Left kidney (tissue), 2 donors: ENCODE measurements around the gene OR2V2. TPM values are rescaled to one million over a fixed set of nuclear protein-coding genes. Genes with fewer than 3 reads are reported as not detected.

ENCODE experiments used
- DNase-seq: peaks from one replicate; pipeline ENCODE4 v3.0.0-alpha.2; 2013
- polyA plus RNA-seq: library from polyadenylated mRNA; unstranded; fragments of 120-200 nt; gene quantifications from one replicate; pipeline ENCODE4 v1.2.1, GENCODE V29; 2013; ENCODE audit not compliant: insufficient read length

The OR2V2 gene
- polyA plus RNA-seq, 1 donor: 0.03 TPM

GRCh38 chr5:181190711-181191525 is 43.5 kb downstream of the OR2V2 start:
- DNase-seq: no peak

DNA sequence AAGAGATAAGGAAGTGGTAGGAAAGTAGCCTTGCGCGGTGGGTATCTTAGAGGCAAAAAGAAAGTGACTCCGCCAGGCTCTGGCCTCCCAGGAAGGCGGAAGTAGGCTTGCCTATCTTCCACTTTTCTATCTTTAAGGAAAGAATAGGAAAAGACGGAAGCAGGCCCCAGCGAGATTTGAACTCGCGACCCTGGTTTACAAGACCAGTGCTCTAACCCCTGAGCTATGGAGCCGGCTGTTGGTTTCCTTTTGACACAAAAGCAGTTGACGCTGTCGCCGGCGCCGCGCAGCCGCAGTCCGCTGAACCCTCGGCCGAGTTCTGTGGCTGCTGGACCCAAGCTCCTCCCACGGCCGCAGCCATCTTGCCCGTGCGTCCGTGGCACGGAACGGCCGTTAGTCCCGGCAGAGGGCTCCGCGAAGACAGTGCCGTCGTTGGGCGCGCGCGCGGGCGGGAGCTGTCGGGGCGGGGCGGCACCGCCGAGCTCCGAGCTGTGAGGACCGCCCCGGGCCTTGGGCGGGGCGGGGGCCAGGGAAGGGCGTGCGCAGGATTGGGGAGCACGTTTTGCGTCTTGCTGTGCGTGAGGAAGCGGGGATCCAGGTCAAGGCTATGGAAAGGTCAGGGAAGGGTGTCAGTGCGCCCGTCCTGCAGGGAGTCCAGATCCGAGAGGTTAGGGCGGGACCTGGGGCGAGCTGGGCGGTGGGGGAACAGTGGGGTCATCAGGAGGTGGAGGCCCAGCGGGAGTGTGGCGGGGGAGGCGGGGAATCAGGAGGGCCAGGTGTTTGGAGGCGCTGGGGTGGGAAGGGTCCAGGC is 44.3 kb downstream of the OR2V2 start:
- peak; percentile 94 for DNase-seq

DNA sequence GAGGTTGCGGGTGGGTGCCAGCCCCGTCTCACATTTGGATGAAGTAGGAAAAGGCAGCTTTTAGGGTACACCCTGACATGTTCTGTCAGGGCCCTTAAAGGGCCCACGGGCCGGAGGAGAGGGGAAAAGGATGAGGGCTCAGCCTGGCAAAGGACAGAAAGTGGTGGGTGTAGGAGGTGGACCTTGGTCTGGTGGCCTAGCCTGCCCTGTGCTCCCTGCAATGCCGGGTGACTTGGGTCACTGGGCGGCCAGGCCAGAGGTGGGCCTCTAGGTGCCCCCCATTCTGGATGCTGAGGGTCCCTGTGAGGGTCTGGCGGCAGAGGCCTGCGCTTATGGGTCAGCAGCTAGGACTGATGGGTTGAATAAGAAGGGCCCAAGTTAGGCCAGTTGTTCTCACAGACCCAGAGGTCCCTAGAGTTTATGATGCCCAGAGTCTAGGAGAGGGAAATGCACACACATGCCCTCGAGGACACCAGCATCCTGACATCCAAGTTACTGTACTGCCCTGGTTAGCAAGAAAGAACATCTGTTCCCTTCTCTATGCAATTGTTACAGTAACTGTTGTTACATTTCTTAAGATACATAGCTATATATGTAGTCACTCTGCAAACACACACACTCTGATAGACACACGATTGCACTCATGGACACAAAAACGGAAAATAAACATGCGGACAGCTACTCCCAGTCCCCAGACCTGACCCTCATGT is 45.1 kb downstream of the OR2V2 start:
- DNase-seq: no peak

GRCh38 chr5:181193656-181194055 is 46.3 kb downstream of the OR2V2 start:
- no peak for DNase-seq

DNA sequence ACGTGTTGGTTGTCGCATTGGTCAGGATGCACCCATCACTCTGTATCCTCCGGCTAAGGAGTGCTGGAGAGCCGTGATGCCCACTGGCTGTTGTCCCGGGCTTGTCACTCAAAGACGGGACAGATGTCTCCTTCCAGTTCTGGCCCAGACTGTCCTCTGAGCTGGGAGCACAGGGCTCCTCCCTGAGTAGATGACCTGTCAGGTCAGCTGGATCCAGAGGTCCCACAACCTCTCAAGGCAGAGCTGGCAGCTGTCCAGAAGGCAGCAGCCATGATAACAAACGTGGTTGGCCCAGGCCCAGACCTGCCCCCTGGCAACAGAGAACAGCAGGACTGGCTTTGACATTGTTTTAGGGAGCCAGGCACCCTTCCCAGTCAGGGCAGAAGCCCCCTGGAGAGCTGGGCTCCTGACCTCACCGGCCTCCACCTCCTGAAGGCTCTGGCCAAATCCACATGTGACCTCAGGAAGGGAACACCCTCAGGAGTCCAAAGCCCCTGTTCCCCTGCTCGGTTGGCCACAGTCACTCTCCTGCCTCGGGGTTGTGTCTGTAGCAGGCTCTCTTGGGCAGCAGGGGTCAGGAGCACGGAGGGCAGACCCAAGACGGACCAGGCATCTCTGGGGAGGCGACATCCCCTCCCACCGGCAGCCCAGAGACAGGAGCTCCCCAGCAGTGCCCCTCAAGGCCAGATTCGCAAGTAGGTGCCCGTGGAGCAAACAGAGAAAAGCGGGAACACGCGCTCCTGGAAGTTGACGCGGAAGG is 47.3 kb downstream of the OR2V2 start:
- no peak for DNase-seq

GRCh38 chr5:181195249-181195761 is 47.9 kb downstream of the OR2V2 start:
- no peak for DNase-seq

DNA sequence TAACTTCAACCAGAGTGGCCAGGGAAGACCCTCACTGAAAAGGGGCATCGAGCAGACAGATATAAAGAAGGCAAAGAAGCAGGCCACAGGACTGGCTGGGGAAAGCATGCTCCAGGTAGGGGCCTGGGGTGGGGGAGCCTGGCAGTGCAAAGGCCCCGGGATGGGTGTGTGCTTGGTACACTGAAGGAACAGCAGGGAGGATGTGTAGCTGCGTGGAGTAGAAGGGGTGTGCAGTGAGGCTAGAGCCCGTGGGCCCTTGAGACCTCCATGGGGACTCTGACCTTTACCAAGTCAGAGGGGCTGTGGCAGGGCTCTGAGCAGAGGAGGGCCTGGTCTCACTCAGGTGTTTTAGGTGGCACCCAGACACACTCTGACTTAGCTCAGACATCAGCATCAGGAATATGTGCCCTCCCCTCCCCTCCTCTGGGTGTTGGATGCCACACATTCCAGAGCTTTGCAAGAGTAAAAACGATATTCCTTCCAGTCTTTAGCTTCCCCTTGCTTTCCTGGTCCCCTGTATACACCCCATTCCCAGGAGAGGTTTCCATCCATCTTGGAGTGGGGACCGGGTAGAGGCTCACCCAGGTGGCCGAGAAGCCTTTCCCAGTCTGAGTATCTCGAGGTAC is 50.1 kb downstream of the OR2V2 start:
- DNase-seq: no peak

- no peak for DNase-seq
These were observed 50.8 kb downstream of the OR2V2 start for GRCh38 chr5:181198106-181198685.

- DNase-seq: no peak
These were observed 51.6 kb downstream of the OR2V2 start for GRCh38 chr5:181198905-181199519.

GRCh38 chr5:181199881-181200638 is 52.7 kb downstream of the OR2V2 start:
- no peak for DNase-seq

DNA sequence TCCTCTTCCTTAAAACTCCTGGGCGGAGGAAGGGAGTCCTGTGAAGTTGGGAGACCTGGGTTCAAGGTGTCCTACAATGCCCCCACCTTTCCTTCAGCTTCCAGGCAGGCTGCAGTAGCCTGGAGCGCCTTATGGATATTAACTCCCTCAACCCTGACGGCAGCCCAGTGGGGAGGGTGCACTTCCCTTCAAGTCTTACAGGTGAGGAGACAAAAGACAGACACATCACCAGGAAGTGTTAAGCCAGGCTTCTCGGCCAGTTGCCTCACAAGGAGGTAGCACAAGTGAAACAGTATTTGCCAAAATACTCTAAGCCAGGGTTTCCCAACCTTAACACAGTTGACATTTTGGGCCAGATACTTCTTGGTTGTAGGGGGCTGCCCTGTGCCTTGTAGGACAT is 53.4 kb downstream of the OR2V2 start:
- no peak for DNase-seq

DNA sequence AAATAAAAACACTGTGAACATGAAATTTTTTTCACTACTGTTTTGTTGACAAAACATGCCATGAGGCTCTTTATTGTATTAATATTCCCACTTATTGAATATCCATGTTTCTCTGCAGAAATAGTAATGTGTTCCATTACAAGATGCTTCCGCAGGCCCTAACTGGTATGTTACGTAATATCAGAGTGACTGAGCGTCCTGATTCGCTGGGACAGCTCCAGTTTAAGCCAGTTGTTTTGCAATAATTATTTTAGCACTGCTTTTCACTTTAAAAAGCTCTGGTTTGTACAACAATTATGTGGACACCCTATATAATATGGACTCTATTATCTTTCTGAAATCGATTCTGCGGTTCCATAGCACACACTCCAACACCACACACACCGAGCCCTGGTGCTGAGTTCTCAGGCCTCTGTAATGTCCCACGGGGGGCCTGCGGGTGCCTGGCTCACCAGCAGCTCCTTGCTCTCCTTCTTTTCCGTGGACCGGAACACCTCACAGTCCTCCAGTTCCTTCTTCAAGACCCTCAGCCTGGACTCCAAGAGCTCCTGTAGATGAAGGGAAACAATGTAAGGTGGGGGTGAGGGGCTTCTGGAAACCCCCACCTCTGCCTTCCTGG is 55.8 kb downstream of the OR2V2 start:
- no peak for DNase-seq

DNA sequence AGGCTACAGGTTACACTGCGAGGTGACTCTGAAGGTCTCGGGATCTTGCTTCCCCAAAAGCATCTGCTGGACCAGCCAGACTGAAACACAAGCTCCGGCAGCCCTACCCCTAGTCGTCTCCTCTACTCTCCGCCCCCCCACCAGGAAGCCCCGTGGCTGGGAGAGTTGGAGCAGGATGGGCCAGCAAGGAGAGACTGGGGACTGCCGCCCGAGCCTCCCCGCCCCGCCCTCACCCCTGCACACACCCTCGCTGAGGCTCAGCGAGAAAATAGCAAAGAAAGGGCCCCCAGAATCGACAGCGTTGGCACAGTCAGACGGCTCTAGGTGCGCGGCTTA is 56.4 kb downstream of the OR2V2 start:
- DNase-seq: no peak

DNA sequence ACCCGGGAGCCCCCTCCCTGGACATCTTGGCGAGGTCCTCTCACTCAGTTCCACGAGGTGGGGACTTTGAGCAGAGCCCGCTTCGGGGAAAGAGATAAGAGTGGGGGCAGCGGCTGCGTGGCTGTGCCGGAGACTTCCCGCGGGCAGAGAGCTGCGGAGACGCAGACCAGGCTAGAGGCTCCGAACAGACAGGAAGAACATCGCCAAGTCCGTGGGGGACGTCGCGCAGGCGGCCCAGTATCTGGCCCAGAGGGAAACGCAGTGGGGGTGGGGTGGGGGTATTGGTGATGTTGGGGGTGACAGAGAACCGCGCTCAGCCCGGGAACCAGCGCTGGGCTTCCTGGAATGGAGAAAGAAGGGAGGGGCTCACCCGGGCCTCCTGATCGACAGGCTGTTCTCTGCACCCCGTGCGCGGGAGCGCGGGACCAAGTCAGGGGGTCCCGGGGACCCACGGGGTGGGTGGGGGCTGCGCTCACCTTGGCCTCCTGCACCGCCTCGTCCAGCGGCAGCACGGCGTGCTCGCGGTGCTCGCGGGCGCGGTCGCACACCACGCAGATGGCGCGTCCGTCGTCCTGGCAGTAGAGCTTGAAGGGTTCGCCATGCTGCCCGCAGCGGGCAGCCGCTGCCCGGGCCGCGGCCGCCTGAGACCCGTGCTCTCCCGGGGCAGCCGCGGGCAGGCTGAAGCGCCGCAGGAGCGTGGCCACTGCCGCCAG is 56.9 kb downstream of the OR2V2 start:
- no peak for DNase-seq

DNA sequence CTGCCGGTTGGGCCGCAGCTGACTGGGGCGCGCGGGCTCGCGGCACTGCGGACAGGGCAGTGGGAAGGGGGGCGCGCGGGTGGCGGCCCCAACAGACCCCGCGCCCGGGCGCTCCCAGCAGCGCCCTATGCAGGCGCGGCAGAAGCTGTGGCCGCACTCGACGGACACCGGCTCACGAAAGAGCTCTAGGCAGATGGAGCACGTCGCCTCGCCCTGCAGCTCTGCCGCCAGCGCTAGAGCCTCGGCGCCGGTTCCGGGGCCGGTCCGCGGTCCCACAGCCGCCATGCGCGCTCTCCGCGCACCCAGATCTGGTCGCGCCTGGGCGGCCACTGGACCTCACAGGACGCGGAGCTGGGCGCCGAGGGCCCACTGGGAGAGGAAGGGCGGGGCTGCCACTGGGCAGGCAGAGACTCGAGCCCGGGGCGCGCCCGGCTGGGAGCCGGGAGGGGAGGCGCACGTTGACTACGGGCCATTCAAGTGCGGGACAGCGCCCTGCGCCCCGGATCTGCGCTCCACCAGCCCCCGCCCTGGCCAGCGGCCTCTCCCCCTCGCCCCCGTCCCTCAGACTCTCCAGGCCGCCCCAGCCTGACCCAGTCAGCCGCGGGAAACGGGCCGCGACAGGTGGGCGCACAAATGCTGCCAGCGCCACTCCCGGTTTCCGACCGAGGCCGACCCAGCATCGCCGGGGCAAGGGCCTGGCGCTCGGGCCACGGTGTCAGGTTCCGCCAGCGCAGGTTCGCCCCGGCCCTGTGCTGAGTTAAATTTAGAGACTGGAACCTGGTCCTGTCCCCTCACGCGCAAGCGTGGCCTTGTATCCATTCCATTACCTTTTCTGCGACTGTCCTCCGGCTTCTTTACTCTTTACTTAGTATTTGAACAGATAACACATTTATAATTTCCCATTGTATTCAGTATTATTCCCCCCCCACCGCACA is 57.7 kb downstream of the OR2V2 start, which contains the start of gene TRIM7:
Gene TRIM7 (minus strand): TSS at position 371 of the 935 bp plus-strand sequence. CDS start 86 bp downstream, at position 285.
- DNase-seq: no peak

DNA sequence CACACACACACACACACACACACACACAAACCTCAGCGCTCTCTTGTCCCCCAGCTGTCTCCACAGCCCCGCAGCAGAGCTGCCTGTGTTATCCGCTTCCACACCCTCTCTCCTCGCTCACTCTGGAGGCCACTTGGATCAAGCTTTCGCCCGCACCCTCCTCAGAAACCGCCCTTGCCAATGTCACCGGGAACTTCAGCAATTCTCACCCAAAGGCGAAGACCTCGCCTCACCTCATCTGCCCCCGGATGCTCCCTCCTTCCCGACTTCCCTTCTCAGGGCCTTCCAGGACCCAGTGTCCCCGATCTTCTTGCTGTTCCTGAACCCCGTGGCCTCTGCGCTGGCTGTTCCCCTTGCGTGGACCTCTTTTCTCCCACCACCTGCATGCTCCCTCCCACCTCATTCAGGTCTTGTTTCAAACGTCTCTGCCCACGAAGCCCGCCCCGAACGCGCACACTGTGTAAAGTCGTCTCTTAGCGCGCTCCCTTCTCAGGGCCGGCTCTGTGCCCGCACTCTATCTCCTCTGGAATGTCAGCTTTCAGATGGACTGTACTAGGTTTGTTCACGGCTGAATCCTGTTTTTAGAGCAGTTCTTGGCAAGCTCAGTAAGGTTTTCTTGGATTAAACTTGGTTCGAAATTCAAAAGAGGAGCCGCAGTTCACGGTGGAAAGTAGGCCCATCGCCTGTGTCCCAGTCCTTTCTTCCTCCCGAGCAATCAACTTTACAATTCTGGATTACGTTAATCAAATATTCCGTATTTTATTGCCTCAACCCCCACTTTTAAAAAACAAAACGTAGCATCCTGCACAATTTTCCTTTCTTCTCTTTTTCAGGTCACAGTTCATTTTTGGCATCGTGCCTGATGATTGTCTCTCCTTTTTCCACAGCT is 58.6 kb downstream of the OR2V2 start:
- DNase-seq: no peak
